WTC11 (cell line): Measurements from ENCODE around the gene PROCA1. TPM values are rescaled to one million over a fixed set of nuclear protein-coding genes. Genes with fewer than 3 reads are reported as not detected.
"Not testable (repeated sequence)": the region's sequence is repeated elsewhere in the genome, so short reads cannot be mapped to it uniquely, and the experiment has no call there.

ENCODE experiments used
- ATAC-seq: fragments of 200-7000 bp; cut with Tn5 transposase; 2 replicates; pipeline ENCODE4 v1.10.0; 2021; ENCODE audit warnings: mild to moderate bottlenecking, moderate library complexity
- CTCF ChIA-PET: fragments of 300-600 bp; sonication (Branson Sonifier 250); formaldehyde crosslinking; loops from one replicate; lab custom pipeline; 2021; ENCODE audit warnings: antibody characterized with exemption; lab: Charles Lee
- POLR2A ChIA-PET: fragments of 350-600 bp; sonication (Branson Sonifier 250); formaldehyde crosslinking; loops from one replicate; lab custom pipeline; 2021; ENCODE audit warnings: antibody characterized with exemption; lab: Charles Lee
- DNase-seq: peaks from one replicate; pipeline ENCODE4 v3.0.0; 2021; ENCODE audit warnings: low spot score
- H3K27ac Mint-ChIP-seq: 2 replicates; pipeline ENCODE4 v1.8.0; 2021; ENCODE audit warnings: mixed read lengths
- H3K27me3 Mint-ChIP-seq: 2 replicates; pipeline ENCODE4 v1.8.0; 2021; ENCODE audit warnings: low read depth, mild to moderate bottlenecking, moderate library complexity, mixed read lengths
- H3K36me3 Mint-ChIP-seq: 2 replicates; pipeline ENCODE4 v1.8.0; 2021; ENCODE audit warnings: mixed read lengths
- H3K4me1 Mint-ChIP-seq: 2 replicates; pipeline ENCODE4 v1.8.0; 2022; ENCODE audit warnings: mixed read lengths
- H3K4me3 Mint-ChIP-seq: 2 replicates; pipeline ENCODE4 v1.8.0; 2021; ENCODE audit warnings: mild to moderate bottlenecking, moderate library complexity, mixed read lengths
- H3K9me3 Mint-ChIP-seq: 2 replicates; pipeline ENCODE4 v1.8.0; 2021; ENCODE audit warnings: mixed read lengths
- JUN ChIP-seq: sonication (generic); formaldehyde crosslinking; IDR thresholded peaks from 2 replicates; pipeline ENCODE4 v1.8.0; 2023; ENCODE audit warnings: mild to moderate bottlenecking, missing genetic modification reagents
- MYBL2 ChIP-seq: sonication (generic); formaldehyde crosslinking; IDR thresholded peaks from 2 replicates; pipeline ENCODE4 v1.8.1; 2023; ENCODE audit warnings: mild to moderate bottlenecking, moderate library complexity, missing genetic modification reagents
- NFYB ChIP-seq: sonication (generic); formaldehyde crosslinking; conservative IDR thresholded peaks from 2 replicates; pipeline ENCODE4 v1.8.0; 2022; ENCODE audit warnings: low read depth, missing genetic modification reagents
- RELA ChIP-seq: sonication (generic); formaldehyde crosslinking; IDR thresholded peaks from 2 replicates; pipeline ENCODE4 v1.8.1; 2022; ENCODE audit warnings: missing genetic modification reagents, mild to moderate bottlenecking, borderline replicate concordance
- TEAD1 ChIP-seq: sonication (generic); formaldehyde crosslinking; IDR thresholded peaks from 2 replicates; pipeline ENCODE4 v1.8.0; 2022; ENCODE audit warnings: mild to moderate bottlenecking, missing genetic modification reagents
- ZNF423 ChIP-seq: fragments of 250-450 bp; sonication (Bioruptor Pico); IDR thresholded peaks from 2 replicates; pipeline ENCODE4 v2.1.2; 2022; ENCODE audit warnings: mild to moderate bottlenecking, moderate library complexity
- ZNF671 ChIP-seq: fragments of 250-450 bp; sonication (Bioruptor Pico); IDR thresholded peaks from 2 replicates; pipeline ENCODE4 v1.8.0; 2021; ENCODE audit warnings: mild to moderate bottlenecking
- total RNA-seq: library from RNA; stranded (reverse); gene quantifications from 3 replicates; pipeline ENCODE4 v1.2.3, GENCODE V29; 2021
- TF ChIP-seq, protein P1 (sequence below): sonication (generic); formaldehyde crosslinking; IDR thresholded peaks from 2 replicates; pipeline ENCODE4 v1.8.1; 2023; ENCODE audit warnings: mild to moderate bottlenecking, missing genetic modification reagents
- TF ChIP-seq, protein P2 (sequence below): fragments of 250-450 bp; sonication (Bioruptor Pico); conservative IDR thresholded peaks from 2 replicates; pipeline ENCODE4 v1.9.0; 2021; ENCODE audit warnings: mild to moderate bottlenecking
- TF ChIP-seq, protein P3 (sequence below): sonication (generic); formaldehyde crosslinking; IDR thresholded peaks from 2 replicates; pipeline ENCODE4 v1.8.0; 2023; ENCODE audit warnings: missing genetic modification reagents
- TF ChIP-seq, protein P4 (sequence below): sonication (generic); formaldehyde crosslinking; IDR thresholded peaks from 2 replicates; pipeline ENCODE4 v1.8.1; 2023; ENCODE audit warnings: mild to moderate bottlenecking, missing genetic modification reagents, borderline replicate concordance

Gene PROCA1
- total RNA-seq, 1 experiment from 2014 or later: 28.4 TPM

DNA sequence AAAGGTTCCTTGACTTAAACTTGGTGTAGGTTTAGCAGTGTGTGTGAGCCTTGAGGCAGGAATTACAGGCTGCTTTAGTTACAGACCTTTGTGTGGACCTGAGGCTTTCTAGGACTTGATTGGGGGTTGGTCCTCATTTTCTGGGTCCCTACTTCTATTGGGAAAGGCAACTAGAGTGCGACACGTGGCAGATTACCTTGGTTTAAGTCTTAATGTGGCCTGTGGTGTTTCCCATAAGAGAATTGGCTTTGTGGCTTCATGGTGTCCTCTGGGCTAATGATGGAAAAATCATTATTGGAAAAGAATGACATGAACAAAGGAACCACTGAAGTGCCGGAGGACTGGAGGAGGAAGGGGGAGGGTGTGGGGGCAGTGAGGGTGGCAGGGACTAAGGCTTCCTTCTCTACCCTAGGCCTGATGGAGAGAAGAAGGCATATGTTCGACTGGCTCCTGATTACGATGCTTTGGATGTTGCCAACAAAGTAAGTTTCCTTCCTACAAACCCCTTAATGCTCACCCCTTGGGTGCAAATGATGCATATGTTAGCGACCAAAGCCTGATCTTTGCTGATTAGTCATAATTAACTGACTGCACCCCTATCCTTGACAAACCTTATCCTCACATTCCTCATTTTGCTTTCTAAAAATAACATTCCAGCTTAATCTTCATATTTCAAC lies 11.6 kb upstream of the PROCA1 start:
- H3K9me3 Mint-ChIP-seq: no peaks in the 10 kb centered on the region
- no peaks in the 10 kb centered on the region for H3K27me3 Mint-ChIP-seq
- no peak for ATAC-seq
- H3K27ac Mint-ChIP-seq: peak overlapping the region; percentile 69
- peaks cover 53% of the 10 kb centered on the region for H3K4me1 Mint-ChIP-seq
- peak overlapping the region; percentile 42 for H3K4me3 Mint-ChIP-seq
- ChIA-PET CTCF (interaction anchor here (1.3 to 1.9 kb wide), 2 partner anchors 12 to 40 kb away, joined by 4 to 6 read pairs; partner anchors contain the start of gene PROCA1), POLR2A (interaction anchor here (0.6 to 6.4 kb wide), 2 partner anchors 23 to 68 kb away, joined by 4 to 310 read pairs; partner anchors contain the start of gene TRAF4)
- TF ChIP-seq, protein P1, sequence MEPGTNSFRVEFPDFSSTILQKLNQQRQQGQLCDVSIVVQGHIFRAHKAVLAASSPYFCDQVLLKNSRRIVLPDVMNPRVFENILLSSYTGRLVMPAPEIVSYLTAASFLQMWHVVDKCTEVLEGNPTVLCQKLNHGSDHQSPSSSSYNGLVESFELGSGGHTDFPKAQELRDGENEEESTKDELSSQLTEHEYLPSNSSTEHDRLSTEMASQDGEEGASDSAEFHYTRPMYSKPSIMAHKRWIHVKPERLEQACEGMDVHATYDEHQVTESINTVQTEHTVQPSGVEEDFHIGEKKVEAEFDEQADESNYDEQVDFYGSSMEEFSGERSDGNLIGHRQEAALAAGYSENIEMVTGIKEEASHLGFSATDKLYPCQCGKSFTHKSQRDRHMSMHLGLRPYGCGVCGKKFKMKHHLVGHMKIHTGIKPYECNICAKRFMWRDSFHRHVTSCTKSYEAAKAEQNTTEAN (CRISPR knock-in tag): no peak
- TF ChIP-seq, protein P2, sequence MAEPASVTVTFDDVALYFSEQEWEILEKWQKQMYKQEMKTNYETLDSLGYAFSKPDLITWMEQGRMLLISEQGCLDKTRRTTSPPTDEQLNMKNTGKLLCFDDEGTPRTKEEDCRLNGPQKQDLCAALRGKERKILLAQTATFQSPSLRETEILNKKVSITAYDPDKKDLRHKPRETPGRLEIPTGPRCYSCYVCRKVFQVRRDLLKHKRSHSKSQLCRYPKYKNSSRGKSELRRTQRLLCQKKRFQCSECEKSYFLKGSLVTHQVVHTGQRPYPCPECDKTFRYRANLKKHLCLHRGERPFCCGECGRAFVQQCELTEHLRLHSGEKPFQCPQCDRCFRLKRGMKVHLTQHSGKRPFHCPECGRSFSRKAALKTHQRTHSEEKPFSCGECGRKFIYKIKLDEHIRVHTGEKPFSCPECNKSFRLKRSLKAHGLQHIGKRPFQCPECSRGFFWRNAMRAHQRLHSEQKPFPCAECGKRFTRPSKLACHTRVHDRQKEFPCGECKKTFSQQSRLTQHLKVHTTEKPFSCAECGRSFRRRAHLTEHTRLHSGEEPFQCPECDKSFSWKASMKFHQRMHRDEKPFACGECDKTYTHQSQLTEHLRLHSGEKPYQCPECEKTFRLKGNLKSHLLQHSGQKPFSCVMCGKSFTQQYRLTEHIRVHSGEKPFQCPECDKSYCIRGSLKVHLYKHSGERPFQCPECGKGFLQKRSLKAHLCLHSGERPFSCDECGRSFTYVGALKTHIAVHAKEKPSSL (CRISPR knock-in tag): 0 out of 2 replicates have a peak, but pooled peaks have one; percentile 43
- TF ChIP-seq MYBL2 (CRISPR knock-in tag): 0 out of 2 replicates have a peak, but pooled peaks have one; percentile 18
- no peak for DNase-seq
- H3K36me3 Mint-ChIP-seq: peaks cover 48% of the 10 kb centered on the region

DNA sequence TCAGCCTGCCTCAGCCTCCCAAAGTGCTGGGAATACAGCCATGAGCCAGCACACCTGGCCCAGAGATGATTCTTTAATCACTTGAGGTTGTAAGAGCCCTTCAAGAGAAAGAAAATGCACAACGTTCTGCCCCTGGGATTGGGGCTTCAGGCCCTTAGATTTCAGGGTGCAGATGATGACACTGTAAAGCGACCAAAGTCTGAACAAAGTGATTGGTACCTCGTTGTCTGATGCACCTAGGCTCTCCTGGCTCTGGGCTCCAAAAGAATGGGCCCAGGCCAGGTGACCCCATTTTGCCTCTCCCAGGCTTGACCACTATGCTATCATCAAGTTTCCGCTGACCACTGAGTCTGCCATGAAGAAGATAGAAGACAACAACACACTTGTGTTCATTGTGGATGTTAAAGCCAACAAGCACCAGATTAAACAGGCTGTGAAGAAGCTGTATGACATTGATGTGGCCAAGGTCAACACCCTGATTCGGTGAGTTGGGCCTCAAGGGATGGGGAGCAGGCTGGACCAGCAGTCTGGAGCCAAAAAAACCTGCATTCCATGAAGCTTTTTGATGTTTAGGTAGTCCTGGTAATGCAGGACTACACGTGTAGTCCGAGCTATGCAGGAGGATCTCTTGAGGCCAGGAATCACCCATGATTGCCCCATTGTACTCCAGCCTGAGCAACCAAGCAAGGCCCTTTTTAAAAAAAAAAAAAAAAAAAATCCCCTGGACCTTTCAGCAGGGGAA lies 10.9 kb upstream of the PROCA1 start:
- no peak for ATAC-seq
- H3K27ac Mint-ChIP-seq: peak overlapping the region; percentile 100
- TF ChIP-seq, protein P3, sequence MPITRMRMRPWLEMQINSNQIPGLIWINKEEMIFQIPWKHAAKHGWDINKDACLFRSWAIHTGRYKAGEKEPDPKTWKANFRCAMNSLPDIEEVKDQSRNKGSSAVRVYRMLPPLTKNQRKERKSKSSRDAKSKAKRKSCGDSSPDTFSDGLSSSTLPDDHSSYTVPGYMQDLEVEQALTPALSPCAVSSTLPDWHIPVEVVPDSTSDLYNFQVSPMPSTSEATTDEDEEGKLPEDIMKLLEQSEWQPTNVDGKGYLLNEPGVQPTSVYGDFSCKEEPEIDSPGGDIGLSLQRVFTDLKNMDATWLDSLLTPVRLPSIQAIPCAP: no peak
- no peak for TF ChIP-seq JUN (CRISPR knock-in tag)
- TF ChIP-seq TEAD1: no peak
- TF ChIP-seq NFYB (CRISPR knock-in tag): no peak
- TF ChIP-seq, protein P4, sequence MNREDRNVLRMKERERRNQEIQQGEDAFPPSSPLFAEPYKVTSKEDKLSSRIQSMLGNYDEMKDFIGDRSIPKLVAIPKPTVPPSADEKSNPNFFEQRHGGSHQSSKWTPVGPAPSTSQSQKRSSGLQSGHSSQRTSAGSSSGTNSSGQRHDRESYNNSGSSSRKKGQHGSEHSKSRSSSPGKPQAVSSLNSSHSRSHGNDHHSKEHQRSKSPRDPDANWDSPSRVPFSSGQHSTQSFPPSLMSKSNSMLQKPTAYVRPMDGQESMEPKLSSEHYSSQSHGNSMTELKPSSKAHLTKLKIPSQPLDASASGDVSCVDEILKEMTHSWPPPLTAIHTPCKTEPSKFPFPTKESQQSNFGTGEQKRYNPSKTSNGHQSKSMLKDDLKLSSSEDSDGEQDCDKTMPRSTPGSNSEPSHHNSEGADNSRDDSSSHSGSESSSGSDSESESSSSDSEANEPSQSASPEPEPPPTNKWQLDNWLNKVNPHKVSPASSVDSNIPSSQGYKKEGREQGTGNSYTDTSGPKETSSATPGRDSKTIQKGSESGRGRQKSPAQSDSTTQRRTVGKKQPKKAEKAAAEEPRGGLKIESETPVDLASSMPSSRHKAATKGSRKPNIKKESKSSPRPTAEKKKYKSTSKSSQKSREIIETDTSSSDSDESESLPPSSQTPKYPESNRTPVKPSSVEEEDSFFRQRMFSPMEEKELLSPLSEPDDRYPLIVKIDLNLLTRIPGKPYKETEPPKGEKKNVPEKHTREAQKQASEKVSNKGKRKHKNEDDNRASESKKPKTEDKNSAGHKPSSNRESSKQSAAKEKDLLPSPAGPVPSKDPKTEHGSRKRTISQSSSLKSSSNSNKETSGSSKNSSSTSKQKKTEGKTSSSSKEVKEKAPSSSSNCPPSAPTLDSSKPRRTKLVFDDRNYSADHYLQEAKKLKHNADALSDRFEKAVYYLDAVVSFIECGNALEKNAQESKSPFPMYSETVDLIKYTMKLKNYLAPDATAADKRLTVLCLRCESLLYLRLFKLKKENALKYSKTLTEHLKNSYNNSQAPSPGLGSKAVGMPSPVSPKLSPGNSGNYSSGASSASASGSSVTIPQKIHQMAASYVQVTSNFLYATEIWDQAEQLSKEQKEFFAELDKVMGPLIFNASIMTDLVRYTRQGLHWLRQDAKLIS (CRISPR knock-in tag): no peak
- TF ChIP-seq ZNF423 (CRISPR knock-in tag): no peak
- TF ChIP-seq ZNF671 (CRISPR knock-in tag): no peak
- no peak for TF ChIP-seq RELA (CRISPR knock-in tag)
- TF ChIP-seq, all 79 proteins: peak for 0
- Mint-ChIP-seq H3K36me3 (peaks cover 48% of the 10 kb centered on the region), H3K4me3 (peak overlapping the region; percentile 100), H3K4me1 (peaks cover 55% of the 10 kb centered on the region), H3K9me3 (no peaks in the 10 kb centered on the region), H3K27me3 (no peaks in the 10 kb centered on the region)
- POLR2A ChIA-PET: interaction anchor here (1.4 kb wide), 1 partner anchor 12 kb away, joined by 8 read pairs; the partner anchor contains the start of gene PROCA1
- no peak for DNase-seq
- CTCF ChIA-PET: interaction anchor here (1.3 to 1.9 kb wide), 2 partner anchors 11 to 41 kb away, joined by 4 to 6 read pairs; partner anchors contain the start of gene PROCA1

DNA sequence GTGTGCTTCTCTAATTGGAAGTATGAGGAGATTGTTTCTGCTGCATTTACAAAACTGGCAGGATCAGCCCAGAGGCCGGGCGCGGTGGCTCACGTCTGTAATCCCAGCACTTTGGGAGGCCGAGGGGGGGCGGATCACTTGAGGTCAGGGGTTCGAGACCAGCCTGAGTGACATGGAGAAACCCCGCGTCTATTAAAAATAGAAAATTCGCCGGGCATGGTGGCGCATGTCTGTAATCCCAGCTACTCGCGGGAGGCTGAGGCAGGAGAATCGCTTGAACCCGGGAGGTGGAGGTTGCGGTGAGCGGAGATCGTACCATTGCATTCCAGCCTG lies 9.3 kb upstream of the PROCA1 start:
- POLR2A ChIA-PET: interaction anchor here (2.1 kb wide), 1 partner anchor 10 kb away, joined by 56 read pairs; the partner anchor contains the start of gene PROCA1
- CTCF ChIA-PET: interaction anchor here (1.2 to 1.5 kb wide), 2 partner anchors 29 to 181 kb away, joined by 3 to 4 read pairs; no protein-coding TSS in a partner anchor
- not testable (repeated sequence) for H3K27me3 Mint-ChIP-seq, H3K9me3 Mint-ChIP-seq, DNase-seq, ATAC-seq
- H3K4me3 Mint-ChIP-seq: peak overlapping the region; percentile 100
- H3K27ac Mint-ChIP-seq: peak overlapping the region; percentile 100
- H3K36me3 Mint-ChIP-seq: peaks cover 49% of the 10 kb centered on the region
- H3K4me1 Mint-ChIP-seq: peaks cover 60% of the 10 kb centered on the region
